ENCODE measurements around the gene CCDC122. TPM values are rescaled to one million over a fixed set of nuclear protein-coding genes. Genes with fewer than 3 reads are reported as not detected.

Gene CCDC122
- total RNA-seq, 1 donor from 2014 or later = 4.8 TPM

DNA sequence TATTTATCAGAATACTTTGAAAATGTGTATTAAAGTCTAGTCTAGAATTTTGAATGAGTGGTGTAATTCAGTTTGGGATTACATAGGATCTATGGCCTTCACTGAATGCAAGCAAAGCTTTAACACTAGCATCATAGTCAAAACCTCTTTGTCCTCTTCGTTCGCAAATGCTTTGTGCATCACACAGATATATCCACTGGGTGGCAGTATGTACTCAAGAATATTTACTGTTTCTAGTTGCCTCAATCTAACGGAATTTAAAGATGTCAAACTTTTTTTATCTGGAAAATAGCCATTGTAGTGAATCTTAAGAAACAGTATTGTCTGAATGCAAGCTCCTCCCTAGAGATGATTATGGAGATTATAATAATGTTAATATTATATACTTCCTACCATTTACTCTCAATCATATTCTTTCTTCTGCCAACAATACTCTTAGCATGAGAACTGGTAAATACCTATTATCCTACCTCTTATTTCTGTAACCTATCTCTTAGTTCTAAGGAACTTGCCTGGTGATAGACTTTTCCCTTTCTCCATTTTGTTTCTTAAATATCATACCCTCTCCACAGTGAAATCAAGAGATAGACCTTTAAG lies 26.0 kb upstream of the CCDC122 start:
- Mint-ChIP-seq H3K9me3 (no peaks in the 10 kb centered on the region), H3K4me1 (peaks cover 7% of the 10 kb centered on the region), H3K27me3 (ENCODE audit: low read depth) (no peaks in the 10 kb centered on the region), H3K4me3 (no peak overlapping the region), H3K27ac (ENCODE audit: unreplicated experiment) (no peak overlapping the region), H3K36me3 (ENCODE audit: low read depth) (no peaks in the 10 kb centered on the region)
- TF ChIP-seq, protein P1, sequence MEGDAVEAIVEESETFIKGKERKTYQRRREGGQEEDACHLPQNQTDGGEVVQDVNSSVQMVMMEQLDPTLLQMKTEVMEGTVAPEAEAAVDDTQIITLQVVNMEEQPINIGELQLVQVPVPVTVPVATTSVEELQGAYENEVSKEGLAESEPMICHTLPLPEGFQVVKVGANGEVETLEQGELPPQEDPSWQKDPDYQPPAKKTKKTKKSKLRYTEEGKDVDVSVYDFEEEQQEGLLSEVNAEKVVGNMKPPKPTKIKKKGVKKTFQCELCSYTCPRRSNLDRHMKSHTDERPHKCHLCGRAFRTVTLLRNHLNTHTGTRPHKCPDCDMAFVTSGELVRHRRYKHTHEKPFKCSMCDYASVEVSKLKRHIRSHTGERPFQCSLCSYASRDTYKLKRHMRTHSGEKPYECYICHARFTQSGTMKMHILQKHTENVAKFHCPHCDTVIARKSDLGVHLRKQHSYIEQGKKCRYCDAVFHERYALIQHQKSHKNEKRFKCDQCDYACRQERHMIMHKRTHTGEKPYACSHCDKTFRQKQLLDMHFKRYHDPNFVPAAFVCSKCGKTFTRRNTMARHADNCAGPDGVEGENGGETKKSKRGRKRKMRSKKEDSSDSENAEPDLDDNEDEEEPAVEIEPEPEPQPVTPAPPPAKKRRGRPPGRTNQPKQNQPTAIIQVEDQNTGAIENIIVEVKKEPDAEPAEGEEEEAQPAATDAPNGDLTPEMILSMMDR (conservative IDR thresholded peaks at IDR 0.05) = peak; percentile 92
- peak; percentile 41 for DNase-seq (ENCODE audit: low read depth, low spot score)

DNA sequence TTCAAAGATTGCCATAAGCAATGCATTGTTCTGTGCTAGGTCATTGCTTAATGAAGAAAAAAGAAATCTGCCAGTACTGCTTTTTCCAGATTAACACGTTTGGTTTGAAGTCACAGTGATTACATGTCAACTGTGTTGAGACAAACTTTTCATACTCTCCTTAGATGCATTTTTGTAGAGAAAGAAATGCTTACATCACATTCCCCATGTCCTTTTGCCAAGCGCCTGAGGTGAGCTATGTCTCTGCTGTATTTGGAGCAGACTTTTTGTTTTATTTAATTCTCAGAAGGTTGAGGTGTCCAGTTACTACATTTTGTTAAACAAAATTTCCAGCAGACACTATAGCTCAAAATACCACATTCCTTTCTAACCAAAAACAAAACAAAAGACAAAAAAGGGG lies 16.4 kb upstream of the CCDC122 start:
- H3K9me3 Mint-ChIP-seq = peaks cover 2% of the 10 kb centered on the region
- H3K36me3 Mint-ChIP-seq (ENCODE audit: low read depth) = no peaks in the 10 kb centered on the region
- no peaks in the 10 kb centered on the region for H3K4me1 Mint-ChIP-seq
- H3K4me3 Mint-ChIP-seq = no peak overlapping the region
- H3K27me3 Mint-ChIP-seq (ENCODE audit: low read depth) = no peaks in the 10 kb centered on the region
- DNase-seq (ENCODE audit: low read depth, low spot score) = no peak
- no peak overlapping the region for H3K27ac Mint-ChIP-seq (ENCODE audit: unreplicated experiment)
- TF ChIP-seq, protein P1 (conservative IDR thresholded peaks at IDR 0.05) = no peak

DNA sequence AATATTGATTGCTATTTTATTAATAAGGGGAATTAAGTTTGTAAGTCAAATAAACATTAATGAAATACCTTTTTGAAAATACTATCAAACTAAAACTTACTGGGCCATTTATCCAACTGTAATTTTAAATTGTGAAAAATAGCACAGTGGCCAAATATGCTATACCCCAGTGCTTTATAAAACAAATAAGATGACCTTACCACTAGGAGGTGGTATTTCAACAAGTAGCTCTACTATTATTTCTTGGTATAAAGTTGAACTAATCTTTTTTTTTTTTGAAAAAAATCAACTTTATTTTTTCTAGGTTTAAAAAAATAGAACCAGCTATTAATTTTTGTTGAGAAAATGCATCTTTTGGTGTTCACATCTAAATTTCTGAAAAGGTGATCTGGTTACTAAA lies 14.9 kb upstream of the CCDC122 start:
- Mint-ChIP-seq H3K4me1 (no peaks in the 10 kb centered on the region), H3K27ac (ENCODE audit: unreplicated experiment) (no peak overlapping the region), H3K36me3 (ENCODE audit: low read depth) (no peaks in the 10 kb centered on the region), H3K27me3 (ENCODE audit: low read depth) (no peaks in the 10 kb centered on the region), H3K4me3 (no peak overlapping the region), H3K9me3 (peaks cover 2% of the 10 kb centered on the region)
- DNase-seq (ENCODE audit: low read depth, low spot score) = no peak
- TF ChIP-seq, protein P1 (conservative IDR thresholded peaks at IDR 0.05) = peak; percentile 55

DNA sequence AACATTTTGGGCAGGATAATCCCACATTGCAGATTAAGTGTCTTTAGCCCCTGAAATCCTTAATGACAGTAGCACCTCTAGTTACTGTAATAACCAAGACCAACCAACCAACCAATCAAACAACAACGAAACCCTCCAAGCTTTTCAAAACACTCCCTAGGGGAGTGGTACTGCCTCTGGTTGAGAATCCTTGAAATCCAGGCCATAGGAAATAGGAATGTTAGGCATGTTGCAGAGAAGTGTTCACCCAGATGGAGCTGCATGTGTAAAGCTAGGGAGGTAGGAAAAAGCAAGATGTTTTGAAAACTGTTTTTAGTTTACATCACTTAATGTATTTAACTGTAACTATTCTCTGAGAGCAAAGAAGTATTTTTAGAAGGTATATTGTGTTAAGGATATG lies 4.7 kb upstream of the CCDC122 start:
- Mint-ChIP-seq H3K4me3 (no peak overlapping the region), H3K27me3 (ENCODE audit: low read depth) (peaks cover 28% of the 10 kb centered on the region), H3K36me3 (ENCODE audit: low read depth) (no peaks in the 10 kb centered on the region), H3K27ac (ENCODE audit: unreplicated experiment) (no peak overlapping the region), H3K9me3 (peaks cover 3% of the 10 kb centered on the region), H3K4me1 (peaks cover 6% of the 10 kb centered on the region)
- DNase-seq (ENCODE audit: low read depth, low spot score) = no peak
- TF ChIP-seq, protein P1 (conservative IDR thresholded peaks at IDR 0.05) = no peak

DNA sequence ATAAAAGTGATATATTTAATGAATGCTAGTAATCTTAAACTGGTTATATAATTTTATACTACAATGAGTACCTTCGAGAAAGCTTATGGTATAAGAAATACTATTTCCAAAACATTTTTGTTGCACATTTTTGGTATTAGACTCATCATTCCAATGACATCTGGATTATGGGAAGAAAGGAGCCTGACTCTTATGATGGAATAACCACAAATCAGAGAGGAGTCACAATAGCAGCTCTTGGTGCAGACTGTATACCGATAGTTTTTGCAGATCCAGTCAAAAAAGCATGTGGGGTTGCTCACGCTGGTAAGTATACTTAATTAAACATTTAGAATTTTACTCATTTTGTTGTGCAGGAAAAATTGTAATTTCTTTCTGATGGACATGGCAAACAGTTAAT lies 4.1 kb upstream of the CCDC122 start:
- H3K4me1 Mint-ChIP-seq = peaks cover 8% of the 10 kb centered on the region
- H3K27ac Mint-ChIP-seq (ENCODE audit: unreplicated experiment) = no peak overlapping the region
- H3K36me3 Mint-ChIP-seq (ENCODE audit: low read depth) = no peaks in the 10 kb centered on the region
- TF ChIP-seq, protein P1 (conservative IDR thresholded peaks at IDR 0.05) = no peak
- peaks cover 34% of the 10 kb centered on the region for H3K27me3 Mint-ChIP-seq (ENCODE audit: low read depth)
- no peak overlapping the region for H3K4me3 Mint-ChIP-seq
- no peak for DNase-seq (ENCODE audit: low read depth, low spot score)
- peaks cover 3% of the 10 kb centered on the region for H3K9me3 Mint-ChIP-seq

All from neural crest cell (in vitro differentiated cells).